HG02571 (cell line): ENCODE data around the gene ADGRD1.
"Not testable (repeated sequence)": the region's sequence is repeated elsewhere in the genome, so short reads cannot be mapped to it uniquely, and the experiment has no call there.

Source experiments
- ATAC-seq: cut with Tn5 transposase; IDR thresholded peaks from one replicate; pipeline ENCODE4 v1.9.1; 2021; ENCODE audit warnings: mild to moderate bottlenecking, moderate library complexity; ENCODE audit not compliant: unreplicated experiment

The ADGRD1 gene

GRCh38 chr12:131113568-131114270 is 160.0 kb downstream of the ADGRD1 start:
- no peak for ATAC-seq

DNA sequence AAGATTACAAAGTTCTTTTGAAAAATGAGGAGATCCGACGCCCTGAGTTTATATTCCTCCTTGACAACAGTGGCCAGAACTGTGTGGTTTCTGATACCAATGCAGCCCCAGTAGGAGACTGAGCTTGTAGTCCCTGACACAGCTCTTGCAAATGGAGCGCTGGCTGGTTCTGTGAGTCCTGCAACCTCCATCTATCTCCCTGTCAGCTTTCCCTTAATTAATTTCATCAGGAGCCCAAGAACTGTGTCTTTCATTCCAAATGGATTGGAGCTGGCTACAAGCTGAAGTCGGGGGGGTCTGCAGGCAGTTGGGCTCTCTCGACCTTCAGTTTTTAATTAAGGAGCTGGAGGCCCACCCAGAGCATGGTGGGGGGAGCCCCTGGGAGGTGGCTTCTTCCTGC is 160.6 kb downstream of the ADGRD1 start:
- ATAC-seq, result no peak

DNA sequence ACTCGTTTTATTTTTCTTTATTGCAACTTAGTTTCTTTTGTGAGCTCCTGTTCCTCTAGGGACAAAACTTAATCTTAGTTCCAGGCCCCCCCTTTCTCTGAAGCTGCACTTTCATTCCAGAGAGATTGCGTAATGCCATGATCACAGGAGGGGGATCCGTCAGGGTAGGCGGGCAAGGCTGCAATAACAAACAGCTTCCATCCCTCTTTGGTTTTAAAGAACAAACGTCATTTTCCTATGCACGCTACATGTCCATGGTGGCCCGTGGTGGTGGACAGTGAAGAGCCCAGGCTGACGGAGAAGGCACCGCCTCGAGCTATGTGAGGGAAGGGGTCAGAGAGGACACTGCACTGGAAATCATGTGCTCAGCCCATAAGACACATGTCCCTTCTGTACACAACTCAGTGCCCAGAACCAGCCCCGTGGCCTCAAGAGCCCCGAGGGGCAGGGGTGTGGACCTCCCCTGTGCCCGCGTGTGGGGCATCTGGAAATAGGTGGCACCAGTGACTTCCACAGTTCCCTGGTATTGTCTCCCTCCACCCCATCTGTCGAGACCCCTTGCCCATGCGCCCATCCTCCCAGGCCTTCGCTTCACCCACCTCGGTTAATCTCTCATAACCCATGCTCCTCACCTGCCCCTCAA is 161.4 kb downstream of the ADGRD1 start:
- no peak for ATAC-seq

DNA sequence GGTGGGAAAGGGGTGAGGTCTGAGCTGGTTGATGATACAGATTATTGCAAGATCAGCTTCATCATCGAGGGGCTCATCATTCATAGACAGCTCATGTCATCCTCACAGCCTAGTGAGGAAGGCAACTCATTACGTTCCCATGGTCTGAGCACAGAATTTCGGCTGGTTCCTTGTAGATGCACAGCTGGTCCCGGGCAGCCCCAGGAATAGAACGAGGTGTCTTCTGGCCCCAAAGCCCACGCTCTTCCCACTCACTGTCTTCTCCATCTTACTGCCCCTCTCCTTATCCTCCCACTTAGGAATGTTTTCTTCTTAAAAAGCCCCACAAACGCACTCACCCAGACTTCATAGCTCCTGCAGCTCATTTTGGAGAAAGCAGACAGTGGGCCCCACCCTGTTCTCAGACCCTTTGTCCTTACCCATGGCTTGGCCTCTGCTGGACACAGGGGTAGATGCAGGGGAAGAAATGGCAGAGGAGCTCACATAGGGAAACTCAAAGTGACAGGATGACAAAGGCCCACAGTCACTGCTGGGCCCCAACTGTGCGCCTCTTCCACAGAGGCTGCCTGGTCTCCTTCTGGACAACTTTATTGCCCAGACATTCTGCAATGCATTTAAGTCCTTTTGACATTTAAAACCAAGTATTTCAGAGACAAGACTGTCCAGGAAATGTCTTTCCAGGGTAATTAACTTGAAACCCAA is 162.2 kb downstream of the ADGRD1 start:
- ATAC-seq, result no peak

GRCh38 chr12:131116468-131117117 is 162.9 kb downstream of the ADGRD1 start:
- no peak for ATAC-seq

GRCh38 chr12:131117438-131118245 is 163.9 kb downstream of the ADGRD1 start:
- no peak for ATAC-seq

- no peak for ATAC-seq
Observed at GRCh38 chr12:131118371-131118770, 164.7 kb downstream of the ADGRD1 start.

GRCh38 chr12:131119345-131119744 is 165.6 kb downstream of the ADGRD1 start:
- not testable (repeated sequence) for ATAC-seq

DNA sequence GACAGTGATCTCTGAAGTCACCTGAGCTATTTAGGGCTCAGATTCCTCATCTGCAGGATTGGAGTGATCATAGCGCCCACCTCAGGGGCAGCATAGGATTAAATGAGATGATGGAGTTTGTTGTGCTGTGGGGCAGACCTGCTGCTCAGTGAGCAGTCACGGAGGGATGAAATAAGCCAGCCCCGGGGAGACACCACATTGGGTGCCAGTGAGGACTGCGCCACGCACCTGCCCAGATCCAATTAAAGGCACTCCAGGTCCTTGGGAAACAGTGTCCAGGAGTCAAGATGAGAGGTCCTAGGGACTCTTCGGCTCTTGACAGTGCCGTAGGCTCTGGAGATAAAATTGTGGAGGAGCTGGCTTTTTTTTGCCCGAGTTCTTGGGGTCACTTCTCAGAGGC is 166.2 kb downstream of the ADGRD1 start:
- ATAC-seq, result no peak

- no peak for ATAC-seq
Observed at GRCh38 chr12:131120831-131121271, 167.1 kb downstream of the ADGRD1 start.

DNA sequence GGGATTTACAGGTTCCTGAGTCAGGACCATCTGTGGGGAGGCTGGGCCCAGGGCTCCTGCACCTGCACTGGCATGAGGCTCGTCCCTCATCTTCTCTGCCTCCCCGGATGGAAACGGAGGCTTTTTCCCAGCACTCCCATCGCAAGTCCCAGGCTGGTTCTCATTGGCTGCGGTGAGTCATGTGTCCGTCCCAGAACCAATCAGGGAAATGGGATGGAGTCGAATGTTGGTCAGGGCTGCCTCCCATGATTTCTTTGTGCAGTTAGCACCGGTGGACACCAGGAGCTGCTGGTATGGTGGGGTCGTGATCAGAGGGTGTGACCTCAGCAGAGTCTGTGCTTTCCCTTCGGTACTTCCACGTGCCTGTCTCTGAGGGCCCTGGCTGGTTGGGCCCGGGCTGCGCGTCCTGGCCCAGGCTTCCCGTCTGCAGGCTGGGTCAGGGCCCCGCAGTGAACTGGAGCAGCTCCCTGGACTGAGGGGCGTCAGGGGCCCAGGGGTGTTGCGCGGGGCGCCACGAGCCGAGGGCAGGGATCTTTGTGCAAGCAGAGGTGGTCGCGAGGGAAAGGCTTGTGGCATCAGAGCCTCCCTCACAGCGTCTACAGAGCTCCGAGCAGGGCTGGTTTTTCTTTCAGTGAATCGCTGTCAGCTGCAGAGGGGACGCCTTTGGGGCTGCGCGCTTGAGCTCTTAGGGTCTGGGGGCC is 168.1 kb downstream of the ADGRD1 start:
- no peak for ATAC-seq

GRCh38 chr12:131122631-131123030 is 168.9 kb downstream of the ADGRD1 start:
- no peak for ATAC-seq

DNA sequence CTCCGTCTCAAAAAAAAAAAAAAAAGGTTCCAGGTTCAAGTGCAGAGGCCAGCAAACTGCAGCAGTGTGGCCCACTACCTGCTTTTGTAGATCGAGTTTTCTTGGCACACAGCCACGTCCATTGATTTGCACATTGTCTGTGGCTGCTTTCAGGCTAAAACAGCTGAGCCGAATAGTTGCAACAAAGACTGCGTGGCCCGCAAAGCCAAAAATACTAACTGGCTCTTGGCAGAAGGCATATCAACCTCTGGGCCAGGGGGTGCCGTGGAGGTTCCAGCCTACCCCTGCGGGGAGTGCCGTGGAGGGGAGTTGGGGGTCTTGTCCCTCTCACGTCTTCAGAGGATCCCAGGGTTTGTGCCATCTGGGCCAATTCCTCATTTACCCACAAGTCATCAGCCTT is 170.1 kb downstream of the ADGRD1 start:
- no peak for ATAC-seq

GRCh38 chr12:131124487-131125280 is 171.0 kb downstream of the ADGRD1 start:
- ATAC-seq, result no peak

DNA sequence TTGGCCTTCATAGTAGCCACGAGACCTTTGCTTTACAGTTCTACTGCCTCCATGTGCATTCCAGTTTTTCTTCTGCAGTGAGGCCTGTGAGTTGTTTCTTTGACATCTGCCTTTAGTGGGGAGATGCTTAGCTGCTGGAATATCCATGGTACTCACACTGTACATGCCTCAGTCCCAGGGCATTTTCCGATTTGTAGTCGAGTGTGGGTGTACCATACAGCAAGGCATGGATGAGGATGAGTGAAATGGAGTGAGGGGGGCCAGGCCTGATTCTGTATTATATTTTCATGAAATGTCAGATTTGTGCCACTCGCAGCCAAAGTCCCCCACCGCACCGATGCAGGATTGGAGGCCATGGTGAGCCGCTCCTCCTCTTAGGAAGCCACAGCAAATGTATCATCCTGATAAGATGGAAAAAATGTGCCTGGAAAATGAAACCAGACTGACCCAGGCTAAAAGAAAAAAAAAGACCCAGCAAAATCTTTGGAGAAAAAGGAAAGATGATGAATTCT is 173.0 kb downstream of the ADGRD1 start:
- ATAC-seq, result no peak

GRCh38 chr12:131128556-131128955 is 174.8 kb downstream of the ADGRD1 start:
- no peak for ATAC-seq

DNA sequence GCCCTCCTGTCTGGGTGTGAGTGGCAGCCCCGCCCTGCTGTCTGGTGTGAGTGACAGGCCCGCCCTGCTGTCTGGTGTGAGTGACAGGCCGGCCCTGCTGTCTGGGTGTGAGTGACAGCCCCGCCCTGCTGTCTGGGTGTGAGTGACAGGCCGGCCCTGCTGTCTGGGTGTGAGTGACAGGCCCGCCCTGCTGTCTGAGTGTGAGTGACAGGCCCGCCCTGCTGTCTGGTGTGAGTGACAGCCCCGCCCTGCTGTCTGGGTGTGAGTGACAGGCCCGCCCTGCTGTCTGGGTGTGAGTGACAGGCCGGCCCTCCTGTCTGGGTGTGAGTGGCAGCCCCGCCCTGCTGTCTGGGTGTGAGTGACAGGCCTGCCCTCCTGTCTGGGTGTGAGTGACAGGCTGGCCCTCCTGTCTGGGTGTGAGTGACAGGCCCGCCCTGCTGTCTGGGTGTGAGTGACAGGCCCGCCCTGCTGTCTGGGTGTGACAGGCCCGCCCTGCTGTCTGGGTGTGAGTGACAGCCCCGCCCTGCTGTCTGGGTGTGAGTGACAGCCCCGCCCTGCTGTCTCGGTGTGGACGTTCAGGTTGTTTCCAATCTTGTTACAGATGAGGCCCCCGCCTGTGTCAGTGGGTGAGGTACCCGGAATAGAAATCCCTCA is 175.4 kb downstream of the ADGRD1 start:
- not testable (repeated sequence) for ATAC-seq

DNA sequence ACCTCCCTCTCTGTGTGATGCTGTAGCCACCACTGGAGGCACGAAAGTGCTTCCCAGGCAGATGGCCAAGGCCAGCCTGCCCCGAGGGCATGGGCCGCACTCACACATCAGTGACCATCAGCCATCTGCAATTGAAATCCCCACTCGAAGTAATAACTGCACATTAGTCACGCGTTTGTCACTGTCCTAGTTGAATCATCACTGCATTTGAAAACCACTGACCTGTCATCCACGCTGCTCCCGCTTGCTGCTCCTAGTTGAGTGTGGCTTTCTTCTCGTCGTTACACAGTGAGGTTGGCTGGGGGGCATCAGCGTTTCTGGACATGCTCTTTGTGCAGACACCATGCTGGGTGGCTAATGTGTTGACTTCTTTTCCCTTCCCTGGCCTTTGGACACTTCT is 176.1 kb downstream of the ADGRD1 start:
- ATAC-seq, result no peak
